HL-60 (cell line): ENCODE measurements around the gene MYL10.
"Not testable (repeated sequence)": the region's sequence is repeated elsewhere in the genome, so short reads cannot be mapped to it uniquely, and the experiment has no call there.

Source experiments
- DNase-seq, 2 experiments: peaks; one replicate each; pipeline ENCODE4 v3.0.0-alpha.2; 2010 to 2020; ENCODE audit warnings: low read depth in 1 of 2, low spot score in 1 of 2
- H3K27ac ChIP-seq: fragments of 250-450 bp; sonication (Bioruptor Pico); replicated peaks from 2 replicates; pipeline ENCODE4 v1.5.1; 2020; ENCODE audit warnings: mild to moderate bottlenecking, moderate library complexity
- H3K27me3 ChIP-seq: fragments of 250-450 bp; sonication (Bioruptor Pico); 2 replicates; pipeline ENCODE4 v1.5.1; 2021; ENCODE audit warnings: mild to moderate bottlenecking, moderate library complexity; ENCODE audit not compliant: insufficient read depth, poor library complexity, severe bottlenecking
- H3K4me3 ChIP-seq: replicated peaks from 2 replicates; pipeline ENCODE4 v1.5.1; 2011; ENCODE audit warnings: mild to moderate bottlenecking, control low read depth, low read length; ENCODE audit not compliant: insufficient read depth
- GABPA ChIP-seq: IDR thresholded peaks from 2 replicates; pipeline ENCODE4 v1.6.1; 2012; ENCODE audit warnings: low read depth
- POLR2AphosphoS5 ChIP-seq: IDR thresholded peaks from 2 replicates; pipeline ENCODE4 v1.6.1; 2012; ENCODE audit warnings: low read depth
- SPI1 ChIP-seq: IDR thresholded peaks from 2 replicates; pipeline ENCODE4 v1.6.1; 2012; ENCODE audit warnings: low read depth, mild to moderate bottlenecking, borderline replicate concordance
- TF ChIP-seq, protein P1 (sequence below): IDR thresholded peaks from one replicate; pipeline ENCODE4 v1.5.1; 2011; ENCODE audit warnings: low read length, control low read depth, inconsistent platforms; ENCODE audit not compliant: insufficient read depth
- TF ChIP-seq, protein P2 (sequence below): IDR thresholded peaks from 2 replicates; pipeline ENCODE4 v1.6.1; 2012; ENCODE audit warnings: low read depth; ENCODE audit not compliant: insufficient replicate concordance

Gene MYL10

DNA sequence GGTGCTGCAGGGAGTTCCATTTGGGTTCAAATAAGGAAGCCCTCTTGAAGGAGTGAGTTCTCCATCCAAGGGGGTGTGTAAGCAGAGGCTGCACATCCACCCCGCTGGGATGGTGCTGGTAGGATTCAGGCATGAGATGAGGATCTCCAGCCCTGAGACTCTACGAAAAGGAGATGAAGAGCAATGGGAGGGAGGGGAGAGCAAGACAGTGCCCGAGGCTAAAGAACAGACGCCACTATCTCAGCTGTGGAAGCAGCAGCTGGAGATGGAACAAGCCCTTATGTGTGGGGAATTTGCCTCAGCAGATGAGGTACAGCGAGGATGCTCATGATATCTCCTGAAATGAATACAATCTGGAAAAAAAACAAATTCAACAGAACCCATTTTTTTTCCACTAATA is 28.1 kb upstream of the MYL10 start:
- Histone ChIP-seq H3K27me3 (no peaks in the 10 kb centered on the region), H3K4me3 (no peak overlapping the region), H3K27ac (no peak overlapping the region)
- no peak for DNase-seq
- no peak for TF ChIP-seq POLR2AphosphoS5
- TF ChIP-seq SPI1: no peak
- no peak for TF ChIP-seq GABPA
- TF ChIP-seq, protein P1, sequence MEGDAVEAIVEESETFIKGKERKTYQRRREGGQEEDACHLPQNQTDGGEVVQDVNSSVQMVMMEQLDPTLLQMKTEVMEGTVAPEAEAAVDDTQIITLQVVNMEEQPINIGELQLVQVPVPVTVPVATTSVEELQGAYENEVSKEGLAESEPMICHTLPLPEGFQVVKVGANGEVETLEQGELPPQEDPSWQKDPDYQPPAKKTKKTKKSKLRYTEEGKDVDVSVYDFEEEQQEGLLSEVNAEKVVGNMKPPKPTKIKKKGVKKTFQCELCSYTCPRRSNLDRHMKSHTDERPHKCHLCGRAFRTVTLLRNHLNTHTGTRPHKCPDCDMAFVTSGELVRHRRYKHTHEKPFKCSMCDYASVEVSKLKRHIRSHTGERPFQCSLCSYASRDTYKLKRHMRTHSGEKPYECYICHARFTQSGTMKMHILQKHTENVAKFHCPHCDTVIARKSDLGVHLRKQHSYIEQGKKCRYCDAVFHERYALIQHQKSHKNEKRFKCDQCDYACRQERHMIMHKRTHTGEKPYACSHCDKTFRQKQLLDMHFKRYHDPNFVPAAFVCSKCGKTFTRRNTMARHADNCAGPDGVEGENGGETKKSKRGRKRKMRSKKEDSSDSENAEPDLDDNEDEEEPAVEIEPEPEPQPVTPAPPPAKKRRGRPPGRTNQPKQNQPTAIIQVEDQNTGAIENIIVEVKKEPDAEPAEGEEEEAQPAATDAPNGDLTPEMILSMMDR: no peak
- TF ChIP-seq, protein P2, sequence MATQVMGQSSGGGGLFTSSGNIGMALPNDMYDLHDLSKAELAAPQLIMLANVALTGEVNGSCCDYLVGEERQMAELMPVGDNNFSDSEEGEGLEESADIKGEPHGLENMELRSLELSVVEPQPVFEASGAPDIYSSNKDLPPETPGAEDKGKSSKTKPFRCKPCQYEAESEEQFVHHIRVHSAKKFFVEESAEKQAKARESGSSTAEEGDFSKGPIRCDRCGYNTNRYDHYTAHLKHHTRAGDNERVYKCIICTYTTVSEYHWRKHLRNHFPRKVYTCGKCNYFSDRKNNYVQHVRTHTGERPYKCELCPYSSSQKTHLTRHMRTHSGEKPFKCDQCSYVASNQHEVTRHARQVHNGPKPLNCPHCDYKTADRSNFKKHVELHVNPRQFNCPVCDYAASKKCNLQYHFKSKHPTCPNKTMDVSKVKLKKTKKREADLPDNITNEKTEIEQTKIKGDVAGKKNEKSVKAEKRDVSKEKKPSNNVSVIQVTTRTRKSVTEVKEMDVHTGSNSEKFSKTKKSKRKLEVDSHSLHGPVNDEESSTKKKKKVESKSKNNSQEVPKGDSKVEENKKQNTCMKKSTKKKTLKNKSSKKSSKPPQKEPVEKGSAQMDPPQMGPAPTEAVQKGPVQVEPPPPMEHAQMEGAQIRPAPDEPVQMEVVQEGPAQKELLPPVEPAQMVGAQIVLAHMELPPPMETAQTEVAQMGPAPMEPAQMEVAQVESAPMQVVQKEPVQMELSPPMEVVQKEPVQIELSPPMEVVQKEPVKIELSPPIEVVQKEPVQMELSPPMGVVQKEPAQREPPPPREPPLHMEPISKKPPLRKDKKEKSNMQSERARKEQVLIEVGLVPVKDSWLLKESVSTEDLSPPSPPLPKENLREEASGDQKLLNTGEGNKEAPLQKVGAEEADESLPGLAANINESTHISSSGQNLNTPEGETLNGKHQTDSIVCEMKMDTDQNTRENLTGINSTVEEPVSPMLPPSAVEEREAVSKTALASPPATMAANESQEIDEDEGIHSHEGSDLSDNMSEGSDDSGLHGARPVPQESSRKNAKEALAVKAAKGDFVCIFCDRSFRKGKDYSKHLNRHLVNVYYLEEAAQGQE: no peak

DNA sequence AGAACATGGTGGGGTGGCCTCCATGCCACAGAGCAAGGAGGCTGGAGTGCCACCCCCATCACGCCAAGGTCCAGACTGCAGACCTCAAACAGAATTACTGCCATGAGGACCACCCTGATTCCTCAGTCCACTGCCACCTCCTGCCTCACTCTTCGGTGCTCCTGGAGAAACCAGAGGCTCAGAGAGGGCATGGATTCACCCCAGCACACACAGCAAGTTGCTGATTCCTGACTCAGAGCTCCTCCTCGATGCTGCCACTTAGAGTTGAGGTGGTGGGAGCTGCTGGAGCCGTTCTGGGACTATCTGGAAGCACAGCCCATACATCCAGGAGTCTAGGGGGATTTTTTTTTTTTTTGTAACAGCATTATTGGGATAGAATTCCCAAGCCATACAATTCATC is 22.0 kb upstream of the MYL10 start:
- H3K27me3 ChIP-seq: no peaks in the 10 kb centered on the region
- no peak overlapping the region for H3K27ac ChIP-seq
- no peak for DNase-seq
- H3K4me3 ChIP-seq: no peak overlapping the region
- TF ChIP-seq, protein P1: no peak
- TF ChIP-seq GABPA (no peak), POLR2AphosphoS5 (no peak), SPI1 (no peak)
- TF ChIP-seq, protein P2: no peak

DNA sequence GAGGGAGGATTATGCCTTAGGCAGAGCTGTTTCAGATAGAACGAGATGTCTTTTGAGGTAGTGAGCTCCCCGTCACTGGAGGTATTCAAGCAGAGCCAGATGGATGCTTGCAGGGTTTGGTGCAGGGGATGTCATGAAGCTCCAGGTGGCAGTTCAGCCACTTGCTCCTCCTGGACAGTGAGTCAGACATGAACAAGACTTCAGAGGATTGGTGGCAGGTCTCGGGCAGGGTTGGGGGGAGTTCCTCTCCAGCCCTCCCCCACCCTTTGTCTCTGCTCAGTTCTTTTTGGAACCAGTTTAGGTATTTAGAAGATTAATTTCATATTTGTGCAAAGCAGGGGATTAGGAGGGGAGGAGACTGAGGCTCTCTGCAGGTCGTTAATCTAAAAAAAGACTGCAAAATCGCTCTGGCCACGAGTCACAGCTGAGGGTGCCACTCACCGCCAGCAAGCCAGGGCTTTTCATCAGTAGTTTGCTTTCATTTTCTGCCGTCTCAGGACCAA is 21.5 kb upstream of the MYL10 start:
- TF ChIP-seq, protein P2: no peak
- no peak for TF ChIP-seq GABPA
- no peak for TF ChIP-seq SPI1
- TF ChIP-seq POLR2AphosphoS5: no peak
- TF ChIP-seq, protein P1: no peak
- Histone ChIP-seq H3K4me3 (no peak overlapping the region), H3K27ac (no peak overlapping the region), H3K27me3 (no peaks in the 10 kb centered on the region)
- no peak for DNase-seq

DNA sequence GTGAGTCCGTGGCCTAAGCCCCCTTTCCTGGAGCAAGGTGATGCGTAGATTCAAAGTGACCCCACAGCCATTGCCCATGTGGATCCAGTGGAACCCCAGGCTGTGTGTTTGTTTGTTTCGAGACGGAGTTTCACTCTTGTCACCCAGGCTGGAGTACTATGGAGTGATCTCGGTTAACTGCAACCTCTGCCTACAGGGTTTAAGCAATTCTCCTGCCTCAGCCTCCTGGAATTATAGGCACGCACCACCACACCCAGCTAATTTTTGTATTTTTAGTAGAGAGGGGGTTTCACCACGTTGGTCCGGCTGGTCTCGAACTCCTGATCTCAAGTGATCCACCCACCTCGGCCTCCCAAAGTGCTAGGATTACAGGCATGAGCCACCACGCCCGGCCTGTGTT is 18.8 kb upstream of the MYL10 start:
- H3K27me3 ChIP-seq, H3K27ac ChIP-seq, H3K4me3 ChIP-seq, DNase-seq: not testable (repeated sequence)
